ENCODE measurements around the gene THAP8. TPM values are rescaled to one million over a fixed set of nuclear protein-coding genes. Genes with fewer than 3 reads are reported as not detected.

THAP8 gene
- total RNA-seq, 2 experiments from 2014 or later, result 2.0 TPM

- ChIA-PET CTCF (no interaction called here), POLR2A (interaction anchor here (1.7 kb wide), 1 partner anchor 13 kb away, joined by 6 read pairs; no protein-coding TSS in a partner anchor)
Measured at GRCh38 chr19:36008336-36008978, 45.6 kb downstream of the THAP8 start, which contains the start of gene SYNE4. Gene SYNE4, minus strand, starts transcription at chr19:36008813. Its CDS starts 132 bp downstream, at chr19:36008681.

- CTCF ChIA-PET, result interaction anchor here (0.6 kb wide), 1 partner anchor 60 kb away, joined by 4 read pairs; no protein-coding TSS in a partner anchor
- POLR2A ChIA-PET, result no interaction called here
Measured at GRCh38 chr19:36006955-36007354, 47.1 kb downstream of the THAP8 start.

GRCh38 chr19:36003284-36003683, 50.8 kb downstream of the THAP8 start:
- POLR2A ChIA-PET, result no interaction called here
- CTCF ChIA-PET, result interaction anchor here (1.3 kb wide), 1 partner anchor 125 kb away, joined by 3 read pairs; no protein-coding TSS in a partner anchor

- POLR2A ChIA-PET, result no interaction called here
Measured at GRCh38 chr19:36001605-36002004, 52.5 kb downstream of the THAP8 start.

GRCh38 chr19:35996777-35997176, 57.3 kb downstream of the THAP8 start:
- CTCF ChIA-PET, result interaction anchor here (0.6 kb wide), 1 partner anchor 166 kb away, joined by 3 read pairs; no protein-coding TSS in a partner anchor
- POLR2A ChIA-PET, result no interaction called here

More at GRCh38 chr19:36001605-36002004, 52.5 kb downstream of the THAP8 start:
- CTCF ChIA-PET, result no interaction called here

- ChIA-PET POLR2A (interaction anchor here (1.2 kb wide), 1 partner anchor 14 kb away, joined by 6 read pairs; the partner anchor contains the start of gene SYNE4), CTCF (interaction anchor here (1.0 kb wide), 1 partner anchor 37 kb away, joined by 3 read pairs; no protein-coding TSS in a partner anchor)
Measured at GRCh38 chr19:35995048-35995993, 58.8 kb downstream of the THAP8 start, which contains the start of gene SDHAF1. Gene SDHAF1, plus strand, starts transcription at chr19:35995188. Its CDS starts 87 bp downstream, at chr19:35995275.

- CTCF ChIA-PET, result interaction anchor here (1.0 to 2.4 kb wide), 2 partner anchors 47 to 63 kb away, joined by 4 to 6 read pairs; no protein-coding TSS in a partner anchor
- POLR2A ChIA-PET, result interaction anchor here (0.6 kb wide), 1 partner anchor 242 kb away, joined by 3 read pairs; no protein-coding TSS in a partner anchor
Measured at GRCh38 chr19:35993923-35994598, 60.0 kb downstream of the THAP8 start.

GRCh38 chr19:35992907-35993765, 60.9 kb downstream of the THAP8 start:
- POLR2A ChIA-PET, result interaction anchor here (0.6 kb wide), 1 partner anchor 43 kb away, joined by 5 read pairs; no protein-coding TSS in a partner anchor
- CTCF ChIA-PET, result interaction anchor here (1.0 to 2.4 kb wide), 2 partner anchors 46 to 62 kb away, joined by 4 to 6 read pairs; no protein-coding TSS in a partner anchor

GRCh38 chr19:35991731-35992450, 62.2 kb downstream of the THAP8 start:
- CTCF ChIA-PET, result interaction anchor here (0.7 kb wide), 1 partner anchor 133 kb away, joined by 3 read pairs; no protein-coding TSS in a partner anchor
- POLR2A ChIA-PET, result no interaction called here

- CTCF ChIA-PET, result interaction anchor here (0.7 kb wide), 1 partner anchor 134 kb away, joined by 3 read pairs; no protein-coding TSS in a partner anchor
Measured at GRCh38 chr19:35990771-35991730, 63.0 kb downstream of the THAP8 start.

GRCh38 chr19:35990156-35990555, 63.9 kb downstream of the THAP8 start:
- ChIA-PET POLR2A (no interaction called here), CTCF (no interaction called here)

More at GRCh38 chr19:35990771-35991730, 63.0 kb downstream of the THAP8 start:
- POLR2A ChIA-PET, result no interaction called here

- CTCF ChIA-PET, result interaction anchor here (1.1 kb wide), 1 partner anchor 72 kb away, joined by 5 read pairs; no protein-coding TSS in a partner anchor
- POLR2A ChIA-PET, result no interaction called here
Measured at GRCh38 chr19:35988824-35989223, 65.3 kb downstream of the THAP8 start.

GRCh38 chr19:35987571-35987896, 66.6 kb downstream of the THAP8 start:
- POLR2A ChIA-PET, result no interaction called here
- CTCF ChIA-PET, result no interaction called here

- CTCF ChIA-PET, result no interaction called here
Measured at GRCh38 chr19:35986664-35987570, 67.2 kb downstream of the THAP8 start.

GRCh38 chr19:35986111-35986510, 68.0 kb downstream of the THAP8 start:
- ChIA-PET POLR2A (no interaction called here), CTCF (no interaction called here)

More at GRCh38 chr19:35986664-35987570, 67.2 kb downstream of the THAP8 start:
- POLR2A ChIA-PET, result no interaction called here
